Posterior vena cava (tissue), 2 donors: ENCODE data around the gene NPAT. TPM values are rescaled to one million over a fixed set of nuclear protein-coding genes. Genes with fewer than 3 reads are reported as not detected.
"Not testable (repeated sequence)": the region's sequence is repeated elsewhere in the genome, so short reads cannot be mapped to it uniquely, and the experiment has no call there.

Experiments used
- DNase-seq: peaks from one replicate; pipeline ENCODE4 v3.0.0-alpha.2; 2020; ENCODE audit warnings: low spot score
- intact Hi-C, 2 donors: fragments of 100-400 bp; cut with DNase I; formaldehyde crosslinking; loops; one replicate each; pipeline versions ENCODE4 v1.14.1 to v1.14.2; 2022 to 2023
- total RNA-seq, 2 donors: library from RNA; stranded (reverse); fragmentation: NEBNext Ultra II Directional; extraction: Animal tissue kit (Norgen Biotek cat#: 25700); gene quantifications; one replicate each; pipeline ENCODE4 v1.2.1, GENCODE V29; 2021
- donor health status: DM: yes; HTN: yes; CAD: no.
- donor health status: DM: yes; HTN: yes; CAD: no.

NPAT gene
- total RNA-seq, 2 donors from 2014 or later = 11.2 to 12.3 TPM

DNA sequence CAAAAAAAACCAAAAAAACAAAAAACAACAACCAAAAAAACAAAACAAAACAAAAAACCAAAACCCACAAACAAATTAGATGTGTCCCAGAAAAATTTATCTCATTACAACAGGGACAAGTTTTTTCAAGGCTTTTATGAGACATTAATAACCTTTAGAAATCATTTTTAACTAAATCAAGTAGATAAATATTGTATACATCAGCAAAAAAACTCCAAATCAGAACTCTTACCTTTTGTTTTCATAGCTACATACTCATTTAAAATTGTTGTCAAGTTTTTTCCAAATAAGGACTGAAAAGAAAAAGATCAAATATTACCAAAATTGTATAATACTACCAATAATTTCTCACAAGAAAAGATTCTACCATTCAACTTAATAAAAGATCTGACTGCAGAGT, 28.7 kb downstream of the NPAT start:
- intact Hi-C loops = no loop called here

DNA sequence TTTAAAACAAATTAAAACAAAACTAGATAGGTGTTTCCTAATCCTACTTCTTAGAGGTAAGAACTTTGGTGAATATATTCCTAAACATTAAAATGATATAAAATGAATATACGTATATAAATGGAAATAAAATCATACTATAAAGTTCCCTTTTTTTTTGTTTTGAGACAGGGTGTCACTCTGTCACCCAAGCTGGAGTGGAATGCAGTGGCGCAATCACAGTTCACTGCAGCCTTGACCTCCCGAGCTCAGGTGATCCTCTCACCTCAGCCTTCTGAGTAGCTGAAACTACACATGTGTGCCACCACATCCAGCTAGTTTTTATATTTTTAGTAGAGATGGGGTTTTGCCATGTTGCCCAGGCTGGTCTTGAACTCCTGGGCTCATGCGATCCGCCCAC, 44.9 kb downstream of the NPAT start:
- intact Hi-C loops = no loop called here
- no peak for DNase-seq

More for the DNA sequence above, 28.7 kb downstream of the NPAT start:
- no peak for DNase-seq

DNA sequence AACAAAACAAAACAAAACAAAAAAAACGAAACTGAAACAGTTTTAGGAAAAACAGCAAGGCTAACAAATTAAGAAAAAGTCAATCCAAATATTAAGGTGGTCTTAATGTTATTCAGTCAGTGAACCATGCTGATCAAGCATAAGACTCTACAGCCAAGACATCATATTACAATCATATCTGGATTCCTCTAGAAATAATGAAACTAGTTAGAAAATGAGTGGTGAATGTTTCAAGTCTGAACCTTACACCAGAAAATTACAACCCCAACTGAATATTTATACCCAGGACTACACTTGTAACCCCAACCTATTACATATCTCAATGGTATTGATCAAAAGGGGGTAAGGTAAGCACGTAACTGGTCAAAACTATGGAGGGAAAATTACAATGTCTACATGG, 52.3 kb downstream of the NPAT start:
- no peak for DNase-seq
- intact Hi-C loops = no loop called here

DNA sequence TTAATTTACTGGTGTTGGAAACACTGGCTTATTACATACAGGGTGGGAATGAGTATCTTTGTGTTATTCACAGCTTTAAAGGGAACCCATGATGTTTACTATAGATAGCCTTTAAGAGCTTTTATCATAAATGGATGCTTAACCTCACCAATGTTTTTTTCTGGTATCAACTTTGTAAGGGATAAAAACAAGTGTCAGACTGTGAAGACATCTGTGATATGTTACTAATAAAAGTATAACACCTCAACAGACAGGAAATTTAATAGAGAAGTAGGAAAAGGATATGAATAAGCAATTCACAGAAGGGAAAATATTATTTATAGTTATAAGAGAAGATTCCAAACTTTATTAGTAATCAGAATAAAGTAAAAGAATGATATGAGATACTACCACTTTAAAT, 54.8 kb downstream of the NPAT start:
- DNase-seq = no peak
- intact Hi-C loops = no loop called here

DNA sequence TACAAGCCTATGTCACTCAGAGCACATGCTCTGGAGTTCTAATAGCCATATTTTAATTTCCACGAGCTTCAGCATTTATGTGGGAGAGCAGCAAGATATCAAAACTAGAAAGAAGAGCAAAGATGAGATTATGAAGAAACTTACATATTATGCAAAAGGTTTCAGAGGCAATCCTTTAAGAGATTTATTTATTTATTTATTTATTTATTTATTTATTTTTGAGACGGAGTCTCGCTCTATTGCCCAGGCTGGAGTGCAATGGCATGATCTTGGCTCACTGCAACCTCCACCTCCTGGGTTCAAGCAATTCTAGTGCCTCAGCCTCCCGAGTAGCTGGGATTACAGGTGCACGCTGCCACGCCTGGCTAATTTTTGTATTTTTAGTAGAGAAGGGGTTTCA, 59.6 kb downstream of the NPAT start:
- intact Hi-C loops, DNase-seq: not testable (repeated sequence)

DNA sequence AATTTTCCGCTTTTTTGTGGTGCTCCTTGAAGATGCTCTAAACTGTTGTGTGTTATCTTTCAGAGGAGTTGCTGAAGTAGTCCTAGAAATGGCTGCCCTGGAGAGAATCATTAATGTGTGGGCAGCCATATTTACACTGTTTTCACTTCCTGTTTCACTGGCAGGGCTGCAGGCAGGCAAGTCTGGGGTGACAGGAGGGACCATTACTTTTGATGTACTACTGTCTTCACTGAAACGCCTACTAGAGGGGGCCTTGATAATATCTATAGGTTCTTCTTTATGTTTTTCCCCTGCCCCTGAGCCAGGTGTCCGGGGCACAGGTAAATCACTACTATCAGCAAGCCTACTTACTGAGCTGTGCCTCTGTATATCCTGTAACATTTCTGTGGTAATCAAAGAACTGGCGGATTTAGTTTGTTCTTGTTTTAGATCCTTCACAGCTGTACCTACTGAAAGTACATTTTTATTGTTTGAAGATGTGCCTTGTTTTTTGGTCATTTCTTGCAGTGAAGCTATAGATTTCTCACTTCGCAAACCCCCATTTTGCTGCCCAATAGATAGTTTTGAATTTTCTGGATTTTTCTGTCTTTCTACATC, 61.4 kb downstream of the NPAT start:
- intact Hi-C loops = no loop called here
- DNase-seq = no peak

DNA sequence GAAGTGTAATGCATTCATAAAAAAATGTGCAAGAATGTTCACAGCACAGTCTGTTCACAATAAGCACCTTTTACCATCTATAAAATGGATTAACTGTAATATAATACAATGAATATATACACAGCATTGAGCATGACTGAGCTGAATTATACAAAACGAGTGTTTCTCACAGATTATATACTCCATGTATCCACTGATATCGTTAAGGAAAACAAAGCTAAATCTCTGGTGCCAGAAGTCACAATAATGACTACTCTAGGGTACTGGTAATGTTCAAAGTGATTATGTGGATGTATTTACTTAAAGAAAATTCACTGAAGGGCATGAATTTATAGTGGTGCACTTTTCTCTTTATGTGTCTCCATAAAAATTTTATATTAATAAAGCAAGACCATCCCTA, 67.8 kb downstream of the NPAT start:
- intact Hi-C loops = no loop called here
- no peak for DNase-seq

DNA sequence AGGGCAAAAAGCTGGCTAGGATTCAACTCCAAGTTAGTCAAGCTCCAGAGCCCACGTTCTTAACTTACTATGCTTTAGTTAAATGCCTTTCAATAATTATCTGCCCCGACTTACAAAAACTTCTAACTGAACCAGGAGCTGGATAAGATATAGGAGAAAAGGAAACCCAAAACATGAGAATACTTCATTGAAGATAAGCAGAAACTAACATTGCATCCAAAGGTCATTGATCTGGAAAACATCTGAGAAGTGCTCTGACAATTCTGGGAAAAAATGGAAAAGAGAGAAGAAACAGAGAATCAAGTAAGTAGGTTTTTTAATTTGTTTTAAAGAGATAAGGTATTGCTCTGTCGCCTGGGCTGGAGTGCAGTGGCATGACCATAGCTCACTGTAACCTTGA, 73.9 kb downstream of the NPAT start:
- DNase-seq = no peak
- intact Hi-C loops = no loop called here

DNA sequence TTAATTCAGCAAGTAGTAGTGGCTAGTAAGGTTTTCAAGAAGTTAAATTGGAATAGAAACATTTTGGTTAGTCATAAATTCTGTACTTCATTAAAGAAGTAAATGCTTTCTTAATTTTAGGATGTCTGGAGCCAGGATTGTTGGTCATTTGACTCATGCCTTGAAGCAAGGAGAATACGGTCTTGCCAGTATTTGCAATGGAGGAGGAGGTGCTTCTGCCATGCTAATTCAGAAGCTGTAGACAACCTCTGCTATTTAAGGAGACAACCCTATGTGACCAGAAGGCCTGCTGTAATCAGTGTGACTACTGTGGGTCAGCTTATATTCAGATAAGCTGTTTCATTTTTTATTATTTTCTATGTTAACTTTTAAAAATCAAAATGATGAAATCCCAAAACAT, 75.3 kb downstream of the NPAT start:
- intact Hi-C loops = no loop called here
- DNase-seq = no peak

DNA sequence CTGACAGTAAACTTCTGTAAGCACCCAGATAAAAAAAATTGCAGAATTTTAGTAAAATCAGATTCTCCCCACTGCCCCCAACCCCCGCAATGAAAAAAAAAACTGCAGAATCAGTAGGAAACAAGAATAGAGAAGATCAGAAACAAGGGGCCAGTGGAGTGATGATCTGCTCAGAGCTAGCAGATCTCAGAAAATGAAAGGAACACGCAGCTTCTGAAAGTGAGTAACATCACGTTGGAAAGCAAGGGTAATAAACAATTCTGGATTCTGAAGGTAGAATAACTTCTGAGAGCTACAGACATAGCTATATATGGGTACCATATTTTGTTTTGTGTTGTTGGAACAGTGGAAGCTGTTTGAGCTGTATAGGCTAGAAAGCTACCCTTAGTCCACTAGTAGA, 77.8 kb downstream of the NPAT start:
- intact Hi-C loops = no loop called here
- DNase-seq = no peak

DNA sequence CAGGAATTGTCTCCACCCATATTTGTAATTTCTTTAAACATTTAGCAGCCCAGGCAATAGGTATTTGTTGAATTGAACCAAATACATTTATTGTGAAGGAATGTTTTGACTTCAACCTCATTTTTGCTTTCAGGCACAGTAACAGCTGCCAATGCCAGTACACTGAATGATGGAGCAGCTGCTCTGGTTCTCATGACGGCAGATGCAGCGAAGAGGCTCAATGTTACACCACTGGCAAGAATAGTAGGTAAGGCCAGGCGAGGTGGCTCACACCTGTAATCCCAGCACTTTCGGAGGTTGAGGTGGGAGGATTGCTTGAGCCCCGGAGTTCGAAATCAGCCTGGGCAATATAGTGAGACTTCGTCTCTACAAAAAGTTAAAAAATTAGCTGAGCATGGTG, 80.1 kb downstream of the NPAT start:
- no peak for DNase-seq
- intact Hi-C loops = no loop called here

DNA sequence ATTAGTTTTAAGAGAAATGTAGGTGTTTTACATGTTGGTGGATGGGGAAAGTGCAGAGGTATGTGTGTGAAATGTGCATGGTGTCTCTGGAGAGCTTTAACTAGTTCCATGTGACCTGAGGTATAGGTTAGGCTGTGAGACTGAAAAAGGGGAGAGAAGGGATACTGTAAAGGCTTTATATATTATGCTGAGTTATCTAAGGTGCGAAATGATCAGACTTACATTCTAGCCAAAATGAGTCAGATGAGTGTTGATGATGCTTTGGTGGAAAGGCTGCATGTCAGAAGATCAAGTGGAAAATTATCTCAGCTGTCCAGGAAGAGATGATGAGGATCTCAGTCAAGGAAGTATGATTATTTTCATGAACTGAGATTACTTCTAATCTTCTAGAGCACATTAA, 85.2 kb downstream of the NPAT start:
- intact Hi-C loops = no loop called here
- no peak for DNase-seq

DNA sequence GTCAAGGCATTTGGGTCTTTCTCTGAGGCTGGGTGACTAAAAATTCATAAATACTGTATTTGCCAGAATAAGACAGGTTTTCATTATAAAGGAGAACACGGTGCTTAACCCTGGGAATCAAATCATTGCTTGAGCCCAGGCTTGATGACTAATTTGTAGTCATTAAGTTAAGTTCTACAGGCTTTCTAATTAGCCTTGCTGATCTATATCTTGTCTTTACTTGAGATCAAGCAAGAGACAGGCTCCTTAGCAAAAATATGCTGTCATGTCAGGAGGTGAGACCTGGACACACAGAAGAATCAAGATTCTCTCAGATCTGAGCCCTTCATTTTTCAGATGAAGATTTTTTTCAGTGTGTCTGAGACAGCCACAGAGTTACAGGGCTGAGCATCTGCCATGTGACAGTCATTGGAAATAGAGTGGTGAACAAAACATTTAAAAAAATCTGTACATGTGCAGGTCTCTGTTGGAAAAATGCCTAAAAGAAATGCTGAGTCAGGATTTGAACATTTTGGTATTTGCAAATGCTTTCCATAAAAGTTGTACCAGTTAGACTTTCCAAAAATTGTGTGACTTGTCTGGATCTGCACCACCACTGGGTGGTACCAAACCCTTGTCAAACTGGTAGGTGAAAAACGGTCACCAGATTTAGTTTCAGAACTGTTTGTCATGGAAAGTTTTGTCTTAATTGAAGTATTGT, 86.4 kb downstream of the NPAT start:
- intact Hi-C loops = no loop called here
- no peak for DNase-seq

DNA sequence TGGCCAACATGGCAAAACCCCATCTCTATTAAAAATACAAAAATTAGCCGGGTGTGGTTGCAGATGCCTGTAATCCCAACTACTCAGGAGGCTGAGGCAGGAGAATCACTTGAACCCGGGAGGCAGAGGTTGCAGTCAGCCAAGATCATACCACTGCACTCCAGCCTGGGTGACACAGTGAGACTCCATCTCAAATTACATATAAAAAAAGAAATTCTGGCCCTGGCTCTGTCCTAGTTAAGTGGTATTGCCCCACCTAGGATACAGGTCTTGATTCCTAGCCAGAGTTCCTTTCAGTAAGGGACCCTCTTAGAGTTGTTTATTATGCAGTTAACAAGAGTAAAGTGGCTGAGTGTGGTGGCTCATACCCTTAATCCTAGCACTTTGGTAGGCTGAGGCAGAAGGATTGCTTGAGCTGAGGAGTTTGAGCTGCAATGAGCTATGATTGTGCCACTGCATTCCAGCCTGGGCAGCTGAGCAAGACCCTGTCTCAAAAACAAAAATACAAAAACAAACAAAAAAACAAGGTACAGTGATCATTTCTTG, 89.4 kb downstream of the NPAT start:
- intact Hi-C loops, DNase-seq: not testable (repeated sequence)

DNA sequence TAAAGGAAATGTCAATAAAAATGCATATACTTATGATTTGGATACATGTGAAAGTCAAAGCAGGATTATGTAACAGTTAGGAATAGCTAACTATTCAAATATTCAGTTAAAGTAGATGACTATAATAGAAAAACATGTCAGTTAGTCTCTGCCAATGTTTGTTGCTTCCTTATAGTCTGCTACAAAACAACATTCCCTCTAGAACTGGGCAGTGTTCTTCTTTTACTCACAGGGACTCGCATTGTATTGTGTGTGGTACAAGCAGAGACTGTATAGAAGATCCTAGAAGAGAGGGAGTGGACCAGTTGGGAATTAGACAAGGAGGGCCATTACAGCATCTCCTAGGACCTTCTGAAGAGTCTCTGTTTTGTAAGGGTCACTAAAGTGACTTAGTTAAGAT, 90.4 kb downstream of the NPAT start:
- intact Hi-C loops = no loop called here
- DNase-seq = no peak

DNA sequence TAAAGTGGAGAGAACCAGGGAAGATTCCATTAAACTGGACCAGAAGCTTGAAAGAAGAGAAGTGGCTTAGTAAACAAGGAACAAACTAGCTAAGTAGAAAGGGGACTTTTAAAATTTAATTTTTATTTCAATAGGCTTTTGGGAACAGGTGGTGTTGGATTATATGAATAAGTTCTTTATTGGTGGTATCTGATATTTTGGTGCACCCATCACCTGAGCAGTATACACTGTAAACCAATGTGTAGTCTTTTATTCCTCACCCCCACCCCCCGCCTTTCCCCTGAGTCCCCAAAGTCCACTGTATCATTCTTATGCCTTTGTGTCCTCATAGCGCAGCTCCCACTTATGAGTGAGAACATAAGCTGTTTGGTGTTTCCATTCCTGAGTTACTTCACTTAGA, 93.7 kb downstream of the NPAT start:
- no peak for DNase-seq
- intact Hi-C loops = no loop called here

DNA sequence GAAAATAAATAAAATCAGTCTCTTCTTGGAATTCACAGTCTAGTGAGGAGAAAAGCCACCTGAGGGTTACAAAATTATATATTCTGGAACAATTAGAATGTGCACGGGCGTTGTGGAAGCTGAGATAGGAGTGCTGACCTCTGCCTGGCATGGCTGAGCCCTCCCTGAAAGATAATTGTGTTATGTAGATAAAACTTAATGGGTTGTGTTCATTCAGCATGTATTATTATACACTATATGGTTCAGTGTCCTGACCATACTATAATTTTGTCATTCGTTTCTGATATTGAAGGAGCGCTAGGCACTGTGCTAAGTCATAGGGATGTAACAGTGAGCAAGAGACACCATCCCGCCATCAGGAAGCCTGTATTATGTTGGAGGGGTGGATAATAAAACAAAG, 97.3 kb downstream of the NPAT start:
- DNase-seq = no peak
- intact Hi-C loops = no loop called here

DNA sequence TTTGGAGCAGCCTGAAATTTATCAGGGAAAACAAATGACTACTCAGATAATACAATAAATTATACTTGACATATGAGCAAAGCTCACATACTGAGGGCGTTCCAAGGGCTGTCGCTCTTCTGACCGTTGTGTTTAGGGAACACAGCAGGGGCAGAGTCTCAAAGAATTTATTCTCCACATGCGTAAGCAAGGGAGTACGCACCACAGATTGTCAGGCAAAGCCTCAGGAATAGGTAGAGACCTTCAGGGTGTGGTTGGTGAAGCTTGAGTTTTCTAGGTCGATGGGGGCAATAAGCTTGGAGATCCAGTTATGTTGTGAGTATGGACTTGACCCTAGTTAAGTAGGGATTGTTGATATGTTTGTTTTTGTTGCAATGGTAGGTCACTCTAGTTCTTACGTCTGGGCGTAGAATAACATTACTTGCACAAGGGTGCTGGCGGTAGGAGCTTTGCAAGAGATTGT, 100.2 kb downstream of the NPAT start:
- intact Hi-C loops = no loop called here
- no peak for DNase-seq

DNA sequence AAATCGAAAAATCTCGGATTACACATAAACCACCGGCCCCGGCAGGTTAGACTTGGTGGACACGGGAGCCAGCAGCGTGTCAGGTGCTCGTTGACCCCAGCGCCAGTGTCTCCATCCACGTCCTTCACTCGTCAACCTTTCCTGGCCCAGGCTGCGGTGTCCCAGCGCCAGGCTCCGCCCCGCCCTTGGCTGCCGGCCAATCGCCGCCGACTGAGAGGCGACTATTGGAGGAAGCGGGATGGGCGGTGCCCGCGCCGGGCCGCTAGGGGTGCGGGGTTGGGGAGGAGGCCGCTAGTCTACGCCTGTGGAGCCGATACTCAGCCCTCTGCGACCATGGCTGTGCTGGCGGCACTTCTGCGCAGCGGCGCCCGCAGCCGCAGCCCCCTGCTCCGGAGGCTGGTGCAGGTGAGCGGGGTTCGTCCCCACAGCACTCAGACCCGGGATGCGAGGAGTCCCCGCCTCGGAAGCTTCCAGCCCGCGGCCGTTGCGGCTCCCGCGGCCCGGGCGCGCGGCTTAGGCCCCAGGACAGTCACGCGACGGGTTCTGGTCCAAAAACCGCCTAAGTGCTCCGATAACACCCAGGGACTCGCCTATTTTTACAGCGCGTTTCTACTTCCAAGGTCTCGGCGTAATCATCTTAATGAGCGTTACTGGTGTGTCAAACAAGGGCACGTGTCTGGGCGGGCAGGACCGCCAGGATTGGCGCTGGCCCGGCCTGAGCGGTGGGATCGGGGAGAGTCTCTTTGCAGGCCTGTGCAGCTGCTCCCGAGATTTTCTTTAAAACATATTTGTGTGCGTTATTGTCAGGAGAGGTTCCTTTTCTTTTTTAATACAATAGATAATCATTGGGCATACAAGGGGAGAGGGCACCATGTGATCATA, 100.9 kb downstream of the NPAT start, which contains the start of gene ACAT1:
ACAT1 (plus strand) TSS at position 294 of the 882 bp plus-strand sequence; CDS start at position 334, 40 bp downstream.
- intact Hi-C loops = no loop called here
- DNase-seq = peak; percentile 99

DNA sequence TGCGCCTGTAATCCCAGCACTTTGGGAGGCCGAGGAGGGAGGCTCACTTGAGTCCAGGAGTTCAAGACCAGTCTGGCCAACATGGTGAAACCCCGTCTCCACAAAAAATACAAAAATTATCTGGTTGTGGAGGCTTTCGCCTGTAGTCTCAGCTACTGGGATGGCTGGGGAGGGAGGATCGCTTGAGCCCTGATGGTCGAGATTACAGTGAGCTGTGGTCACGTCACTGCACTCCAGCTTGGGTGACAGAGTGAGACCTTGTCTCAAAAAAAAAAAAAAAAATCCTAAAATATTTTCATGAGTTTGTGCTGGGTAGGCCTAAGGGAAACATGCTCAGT, 101.5 kb downstream of the NPAT start:
- intact Hi-C loops, DNase-seq: not testable (repeated sequence)
